Measurements from ENCODE around the gene SPOPL.
"Not testable (repeated sequence)": the region's sequence is repeated elsewhere in the genome, so short reads cannot be mapped to it uniquely, and the experiment has no call there.

SPOPL gene

GRCh38 chr2:138495384-138495783, 6.2 kb upstream of the SPOPL start:
- DNase-seq: no peak

GRCh38 chr2:138496096-138496651, 5.4 kb upstream of the SPOPL start:
- DNase-seq: no peak

- no peak for DNase-seq
Observed at GRCh38 chr2:138497294-138497693, 4.3 kb upstream of the SPOPL start.

GRCh38 chr2:138499684-138500083, 1.9 kb upstream of the SPOPL start:
- DNase-seq: no peak

GRCh38 chr2:138500592-138501424, 762 bp upstream of the SPOPL start:
- DNase-seq: no peak

GRCh38 chr2:138502255-138503086, 901 bp downstream of the SPOPL start:
- DNase-seq: no peak

- no peak for DNase-seq
Observed at GRCh38 chr2:138503087-138503442, 1.5 kb downstream of the SPOPL start.

GRCh38 chr2:138503652-138504051, 2.1 kb downstream of the SPOPL start:
- no peak for DNase-seq

GRCh38 chr2:138504092-138504491, 2.5 kb downstream of the SPOPL start:
- DNase-seq: no peak

- no peak for DNase-seq
Observed at GRCh38 chr2:138504546-138505235, 3.1 kb downstream of the SPOPL start.

- no peak for DNase-seq
Observed at GRCh38 chr2:138507267-138507666, 5.7 kb downstream of the SPOPL start.

GRCh38 chr2:138510319-138510718, 8.7 kb downstream of the SPOPL start:
- no peak for DNase-seq

- no peak for DNase-seq
Observed at GRCh38 chr2:138512672-138513071, 11.1 kb downstream of the SPOPL start.

GRCh38 chr2:138514173-138514572, 12.6 kb downstream of the SPOPL start:
- DNase-seq: no peak

GRCh38 chr2:138515092-138515491, 13.5 kb downstream of the SPOPL start:
- no peak for DNase-seq

GRCh38 chr2:138516030-138516704, 14.6 kb downstream of the SPOPL start:
- DNase-seq: no peak

GRCh38 chr2:138518860-138519259, 17.3 kb downstream of the SPOPL start:
- DNase-seq: no peak

GRCh38 chr2:138521821-138522220, 20.3 kb downstream of the SPOPL start:
- DNase-seq: no peak

GRCh38 chr2:138522556-138522955, 21.0 kb downstream of the SPOPL start:
- no peak for DNase-seq

- not testable (repeated sequence) for DNase-seq
Observed at GRCh38 chr2:138523018-138523672, 21.6 kb downstream of the SPOPL start.

GRCh38 chr2:138523673-138524042, 22.1 kb downstream of the SPOPL start:
- DNase-seq: not testable (repeated sequence)

- DNase-seq: not testable (repeated sequence)
Observed at GRCh38 chr2:138524353-138524752, 22.8 kb downstream of the SPOPL start.
